GM12891 (cell line): ENCODE data around the gene ILDR2. TPM values are rescaled to one million over a fixed set of nuclear protein-coding genes. Genes with fewer than 3 reads are reported as not detected.

ENCODE experiments used
- DNase-seq: peaks from one replicate; pipeline ENCODE4 v3.0.0; 2011; ENCODE audit warnings: low spot score; ENCODE audit not compliant: insufficient read length
- FAIRE-seq: peaks from 2 replicates; lab custom pipeline; 2011; peaks lifted over from hg19 to GRCh38; lab: Jason Lieb, UNC
- PAX5 ChIP-seq: IDR thresholded peaks from 2 replicates; pipeline ENCODE4 v1.6.1; 2011; ENCODE audit warnings: low read length, moderate library complexity, mild to moderate bottlenecking; ENCODE audit not compliant: insufficient read depth, severe bottlenecking
- POLR2A ChIP-seq: IDR thresholded peaks from 2 replicates; pipeline ENCODE4 v1.6.1; 2011; ENCODE audit warnings: low read depth, low read length, control low read depth
- POLR2AphosphoS5 ChIP-seq: IDR thresholded peaks from 2 replicates; pipeline ENCODE4 v1.6.1; 2011; ENCODE audit warnings: low read depth, low read length, control low read depth
- POU2F2 ChIP-seq: IDR thresholded peaks from 2 replicates; pipeline ENCODE4 v1.6.1; 2011; ENCODE audit warnings: low read depth, mild to moderate bottlenecking, control low read depth, low read length, moderate library complexity
- SPI1 ChIP-seq: IDR thresholded peaks from 2 replicates; pipeline ENCODE4 v1.6.1; 2011; ENCODE audit warnings: low read depth, low read length, control low read depth
- TAF1 ChIP-seq: IDR thresholded peaks from 2 replicates; pipeline ENCODE4 v1.6.1; 2011; ENCODE audit warnings: low read depth, low read length, control low read depth
- polyA plus RNA-seq: library from polyadenylated mRNA; unstranded; fragments of >200 nt; gene quantifications from one replicate; pipeline ENCODE4 v1.2.1, GENCODE V29; 2012; ENCODE audit warnings: low read depth, missing spikeins, inconsistent platforms; ENCODE audit not compliant: missing spikeins

Gene ILDR2
- 0.19 TPM for polyA plus RNA-seq

- FAIRE-seq, result peak; percentile 69
- TF ChIP-seq POLR2AphosphoS5, result no peak
- peak; percentile 61 for DNase-seq
Observed at GRCh38 chr1:166975361-166976129, at the start of gene ILDR2. ILDR2 (minus strand) TSS chr1:166975540; CDS start chr1:166975268, 272 bp downstream.

GRCh38 chr1:167022384-167022783 lies 47.0 kb upstream of the ILDR2 start:
- FAIRE-seq (no peak), DNase-seq (no peak)
- TF ChIP-seq POLR2AphosphoS5 (no peak), PAX5 (no peak), POLR2A (no peak), SPI1 (no peak), POU2F2 (no peak), TAF1 (no peak)

- DNase-seq, result no peak
- no peak for FAIRE-seq
- TF ChIP-seq POLR2AphosphoS5 (no peak), PAX5 (no peak), SPI1 (no peak), TAF1 (no peak), POU2F2 (no peak), POLR2A (no peak)
Observed at GRCh38 chr1:167016100-167016750, 40.9 kb upstream of the ILDR2 start.

- TF ChIP-seq PAX5 (no peak), POLR2A (no peak), SPI1 (no peak), POLR2AphosphoS5 (no peak), TAF1 (no peak), POU2F2 (no peak)
- DNase-seq, result no peak
- FAIRE-seq, result no peak
Observed at GRCh38 chr1:167013108-167013929, 38.0 kb upstream of the ILDR2 start.

- TF ChIP-seq POU2F2 (no peak), POLR2A (no peak), TAF1 (no peak), POLR2AphosphoS5 (no peak), SPI1 (no peak), PAX5 (no peak)
- DNase-seq (no peak), FAIRE-seq (no peak)
Observed at GRCh38 chr1:167012570-167012969, 37.2 kb upstream of the ILDR2 start.

- no peak for DNase-seq
- FAIRE-seq, result no peak
Observed at GRCh38 chr1:167011560-167012191, 36.3 kb upstream of the ILDR2 start.

GRCh38 chr1:167003711-167004110 lies 28.4 kb upstream of the ILDR2 start:
- DNase-seq (no peak), FAIRE-seq (no peak)
- TF ChIP-seq POLR2A (no peak), SPI1 (no peak), TAF1 (no peak), POU2F2 (no peak), POLR2AphosphoS5 (no peak), PAX5 (no peak)

More at GRCh38 chr1:167011560-167012191, 36.3 kb upstream of the ILDR2 start:
- TF ChIP-seq TAF1 (no peak), POU2F2 (no peak), POLR2AphosphoS5 (no peak)

GRCh38 chr1:167002354-167002753 lies 27.0 kb upstream of the ILDR2 start:
- TF ChIP-seq POU2F2, result no peak
- no peak for TF ChIP-seq TAF1
- TF ChIP-seq POLR2A, result no peak
- DNase-seq (no peak), FAIRE-seq (no peak)

- DNase-seq, result no peak
- FAIRE-seq, result no peak
- TF ChIP-seq POU2F2 (no peak), TAF1 (no peak), POLR2AphosphoS5 (no peak), SPI1 (no peak), PAX5 (no peak), POLR2A (no peak)
Observed at GRCh38 chr1:167000546-167000945, 25.2 kb upstream of the ILDR2 start.
